GM18505 (cell line): ENCODE results near the gene ZNF492.
"Not testable (repeated sequence)": the region's sequence is repeated elsewhere in the genome, so short reads cannot be mapped to it uniquely, and the experiment has no call there.

Experiments
- ATAC-seq: cut with Tn5 transposase; IDR thresholded peaks from one replicate; pipeline ENCODE4 v1.9.1; 2021; ENCODE audit not compliant: unreplicated experiment
- POLR2A ChIP-seq: IDR thresholded peaks from 4 replicates; pipeline ENCODE4 v1.6.1; 2011; ENCODE audit warnings: borderline replicate concordance; ENCODE audit not compliant: insufficient read depth, insufficient read length; ENCODE audit errors: extremely low read depth

ZNF492 gene

DNA sequence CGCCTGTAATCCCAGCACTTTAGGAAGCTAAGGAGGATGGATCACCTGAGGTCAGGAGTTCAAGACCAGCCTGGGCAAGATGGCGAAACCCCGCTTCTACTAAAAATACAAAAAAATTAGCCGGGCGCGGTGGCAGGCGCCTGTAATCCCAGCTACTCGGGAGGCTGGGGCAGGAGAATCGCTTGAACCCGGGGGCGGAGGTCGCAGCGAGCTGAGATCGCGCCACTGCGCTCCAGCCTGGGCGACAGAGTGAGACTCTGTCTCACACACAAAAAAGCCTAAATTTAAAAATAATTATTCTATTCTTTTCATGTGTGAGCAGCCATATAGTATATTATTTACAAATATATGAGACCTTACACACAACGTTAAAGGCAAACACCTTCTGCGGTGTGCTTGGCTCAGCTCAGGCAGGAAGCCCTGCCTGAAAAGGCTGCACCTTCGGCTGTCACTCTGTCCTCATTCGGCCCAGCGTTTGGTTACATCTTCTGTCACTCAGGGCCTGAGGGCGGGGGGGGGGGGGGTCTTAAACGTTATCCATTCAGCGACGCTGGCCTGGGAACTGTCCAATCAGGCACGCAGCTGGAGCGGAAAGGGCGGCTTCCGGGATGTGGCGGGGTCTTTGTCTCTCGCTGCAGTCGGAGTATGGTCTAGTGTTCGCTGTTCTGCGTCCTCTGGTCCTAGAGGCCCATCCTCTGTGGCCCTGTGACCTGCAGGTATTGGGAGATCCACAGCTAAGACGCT is at the start of gene ZNF492:
ZNF492 (plus strand) TSS at position 619 of the 744 bp plus-strand sequence. CDS start 19,076 bp downstream, outside the sequence.
- ATAC-seq, result not testable (repeated sequence)

DNA sequence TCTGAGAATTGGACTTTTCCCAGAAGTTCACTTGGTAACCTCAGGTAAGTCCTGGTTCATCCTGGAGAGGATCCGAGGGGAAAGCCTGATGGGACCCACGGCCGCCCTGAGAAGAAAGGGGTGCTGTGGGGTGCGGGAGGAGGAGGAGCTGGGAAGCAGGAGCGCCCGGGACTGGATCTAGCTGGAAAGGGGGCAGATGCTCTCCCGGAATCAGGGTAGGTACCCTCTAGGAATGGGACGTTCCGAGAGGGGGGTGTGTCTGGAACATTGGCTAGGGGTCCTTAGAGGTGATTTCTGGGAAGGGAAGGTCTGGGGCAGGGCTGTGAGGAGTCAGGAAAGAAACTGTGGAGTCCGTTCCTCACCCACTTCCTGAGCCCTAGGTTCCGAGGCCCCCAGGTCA is 38.7 kb upstream of the ZNF492 start:
- no peak for ATAC-seq
- no peak for TF ChIP-seq POLR2A

DNA sequence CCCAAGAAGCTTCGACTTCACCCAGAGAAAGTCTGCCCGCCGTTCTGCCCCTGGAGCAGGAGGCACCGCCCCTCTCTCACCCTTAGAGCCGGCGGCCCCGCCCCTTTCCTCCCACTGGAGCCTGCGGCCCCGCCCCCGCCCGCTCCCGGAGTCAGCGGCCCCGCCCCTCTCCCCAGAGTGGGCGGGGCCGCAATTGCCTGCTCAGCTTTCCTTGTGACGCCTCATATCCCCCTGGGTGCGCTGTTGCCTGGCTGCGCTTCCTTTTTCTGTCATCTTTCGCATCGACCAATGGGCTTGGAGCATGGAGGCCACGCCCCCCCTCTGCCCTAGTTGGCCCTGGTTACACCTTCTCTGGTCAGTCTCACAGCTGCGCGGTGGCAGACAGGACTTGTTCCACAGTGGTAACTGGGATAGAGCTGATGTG is 38.2 kb upstream of the ZNF492 start:
- ATAC-seq, result no peak

DNA sequence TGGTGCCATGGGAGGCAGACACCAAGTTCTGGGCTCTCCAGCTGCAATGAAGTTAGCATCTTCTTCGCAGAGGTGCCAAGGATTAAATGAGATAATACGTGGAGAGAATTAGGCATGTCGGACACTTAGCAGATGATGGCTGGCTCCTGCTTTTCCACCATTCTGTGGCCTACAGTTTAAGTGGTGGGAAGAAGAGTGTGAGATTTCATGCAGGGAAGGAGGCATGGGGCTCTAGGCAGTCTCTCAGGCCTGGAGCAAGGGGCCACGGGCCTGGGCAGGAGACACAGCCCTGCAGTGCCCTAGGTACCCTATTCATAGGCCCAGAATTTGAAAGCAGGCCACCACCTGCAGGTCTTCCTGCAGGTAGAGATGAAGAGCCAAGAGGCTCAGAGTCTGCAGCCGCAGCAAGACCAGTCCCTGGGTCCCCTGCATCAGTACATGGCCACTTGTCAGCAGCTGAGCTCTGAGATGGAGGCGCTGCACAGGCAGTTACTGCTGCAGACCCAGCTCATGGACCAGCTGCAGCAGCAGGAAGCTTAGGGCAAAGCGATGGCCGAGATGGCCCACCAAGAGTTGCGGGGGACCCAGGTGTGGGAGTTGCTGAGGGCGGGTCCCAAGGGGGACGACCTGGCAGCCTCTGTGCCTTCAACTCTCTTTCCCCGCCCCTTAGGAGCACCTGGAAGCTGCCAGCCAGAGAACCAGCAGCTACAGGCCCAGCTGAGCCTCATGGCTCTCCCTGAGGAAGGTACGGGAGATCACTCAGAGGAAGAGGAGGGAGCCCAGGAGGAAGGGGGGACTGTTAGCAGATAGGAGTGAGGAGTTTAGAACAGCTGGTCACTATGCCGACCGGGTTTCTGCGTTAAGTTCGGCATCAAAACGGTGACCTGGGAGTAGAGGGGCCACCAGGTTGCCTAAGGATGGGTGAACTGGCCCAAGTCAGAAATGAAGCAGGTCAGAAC is 33.2 kb upstream of the ZNF492 start:
- no peak for TF ChIP-seq POLR2A
- ATAC-seq, result no peak

More for the DNA sequence above, 38.2 kb upstream of the ZNF492 start:
- TF ChIP-seq POLR2A, result no peak

DNA sequence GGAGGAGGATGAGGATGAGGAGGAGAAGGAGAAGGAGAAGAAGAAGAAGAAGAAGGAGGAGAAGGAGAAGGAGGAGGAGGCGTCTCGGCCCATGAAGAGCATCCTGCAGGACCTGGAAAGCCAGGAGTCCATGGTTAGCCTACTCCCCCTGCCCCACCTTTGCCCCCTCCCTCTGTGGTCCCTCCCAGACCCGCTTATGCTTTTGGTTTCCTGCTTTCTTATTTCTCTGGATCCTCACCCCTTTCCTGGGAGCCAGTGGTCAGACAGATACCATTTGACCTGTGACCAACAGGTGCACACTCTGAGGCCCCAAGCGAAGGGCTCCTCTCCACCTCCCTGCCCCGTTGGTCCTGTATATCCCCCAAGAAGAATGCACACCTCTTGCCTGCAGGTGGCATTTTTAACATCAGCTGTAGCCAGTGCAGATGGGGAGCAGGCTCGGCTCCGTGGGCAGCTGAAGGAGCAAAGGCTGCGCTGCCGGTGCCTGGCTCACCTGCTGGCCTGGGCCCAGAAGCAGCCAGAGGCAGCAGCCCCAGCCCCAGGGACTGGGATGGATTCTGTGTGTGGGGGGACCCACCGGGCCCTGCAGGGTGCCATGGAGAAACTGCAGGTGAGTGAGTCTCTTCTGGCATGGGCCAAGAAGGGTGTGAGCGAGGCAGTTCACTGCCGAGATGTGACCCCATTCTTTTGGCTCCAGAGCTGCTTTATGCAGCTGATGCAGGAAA is 32.1 kb upstream of the ZNF492 start:
- ATAC-seq, result no peak
- no peak for TF ChIP-seq POLR2A

DNA sequence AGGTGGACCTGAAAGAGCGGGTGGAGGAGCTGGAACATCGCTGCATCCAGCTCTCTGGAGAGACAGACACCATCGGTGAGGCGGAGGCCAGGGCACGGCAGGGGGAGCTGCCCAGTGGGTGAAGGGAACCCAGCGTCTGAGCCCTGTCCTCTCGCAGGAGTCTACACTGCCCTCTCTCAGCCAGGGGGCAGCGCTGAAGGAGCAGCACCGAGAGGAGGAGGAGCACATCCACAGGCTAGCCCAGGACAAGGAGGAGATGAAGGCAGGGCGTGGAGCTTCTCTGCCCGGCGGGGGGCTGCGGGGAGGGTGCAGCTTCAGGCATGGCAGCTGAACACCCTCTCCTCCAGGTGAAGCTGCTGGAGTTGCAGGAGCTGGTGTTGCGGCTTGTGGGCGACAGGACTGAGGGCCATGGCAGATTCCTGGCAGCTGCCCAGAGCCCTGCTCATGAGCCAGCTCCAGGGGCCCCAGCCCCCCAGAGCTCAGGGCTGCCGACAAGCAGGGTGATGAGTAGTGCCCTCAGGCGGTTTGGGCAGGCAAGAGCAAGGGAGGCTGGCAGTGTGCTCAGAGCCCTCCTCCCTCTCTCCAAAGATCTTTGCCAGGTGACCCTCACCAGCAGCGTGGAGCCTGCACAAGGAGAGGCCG is 31.4 kb upstream of the ZNF492 start:
- ATAC-seq, result no peak
- TF ChIP-seq POLR2A, result no peak

DNA sequence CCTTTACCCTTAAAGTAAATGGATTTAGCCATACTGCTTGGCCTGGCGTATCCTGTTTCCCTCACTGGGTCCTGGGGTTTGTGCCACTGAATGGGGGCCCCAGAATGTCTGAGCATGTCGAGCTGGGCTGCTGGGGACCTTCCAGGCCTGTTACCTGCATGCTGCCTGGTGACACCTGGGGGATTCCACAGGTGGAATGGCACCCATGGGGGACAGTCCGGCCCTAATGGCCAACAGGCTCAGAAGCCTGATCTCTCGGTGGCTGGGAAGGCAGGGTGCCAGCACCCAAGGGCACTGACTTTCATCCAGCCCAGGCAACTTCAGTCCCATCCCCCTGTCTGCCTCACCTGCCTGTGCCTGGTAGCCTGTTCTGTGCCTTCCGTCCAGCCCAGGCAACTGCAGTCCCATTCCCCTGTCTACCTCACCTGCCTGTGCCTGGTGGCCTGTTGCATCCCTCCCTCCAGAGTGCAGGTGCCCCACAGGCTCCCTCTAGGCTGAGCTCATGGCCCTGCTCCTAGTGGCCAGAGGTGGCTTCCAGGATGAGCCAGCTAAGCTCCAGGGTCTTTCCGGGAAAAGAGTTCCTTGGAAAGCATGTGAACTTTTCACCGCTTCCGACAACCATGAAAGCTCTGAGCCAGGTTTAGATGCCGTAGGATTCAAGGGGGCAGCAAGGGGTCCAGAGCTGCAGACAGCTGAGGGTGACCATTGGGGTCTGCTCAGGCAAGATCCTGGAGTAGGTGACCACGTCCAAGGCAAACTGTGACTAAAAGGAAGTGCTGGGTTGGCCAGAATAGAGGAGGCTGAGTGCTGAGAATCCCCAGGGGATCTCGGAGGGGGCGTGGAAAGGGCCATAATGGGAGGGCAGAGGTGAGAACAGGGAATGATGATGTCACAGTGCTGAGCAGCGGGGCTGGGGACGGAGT is 30.3 kb upstream of the ZNF492 start:
- no peak for ATAC-seq
- no peak for TF ChIP-seq POLR2A

DNA sequence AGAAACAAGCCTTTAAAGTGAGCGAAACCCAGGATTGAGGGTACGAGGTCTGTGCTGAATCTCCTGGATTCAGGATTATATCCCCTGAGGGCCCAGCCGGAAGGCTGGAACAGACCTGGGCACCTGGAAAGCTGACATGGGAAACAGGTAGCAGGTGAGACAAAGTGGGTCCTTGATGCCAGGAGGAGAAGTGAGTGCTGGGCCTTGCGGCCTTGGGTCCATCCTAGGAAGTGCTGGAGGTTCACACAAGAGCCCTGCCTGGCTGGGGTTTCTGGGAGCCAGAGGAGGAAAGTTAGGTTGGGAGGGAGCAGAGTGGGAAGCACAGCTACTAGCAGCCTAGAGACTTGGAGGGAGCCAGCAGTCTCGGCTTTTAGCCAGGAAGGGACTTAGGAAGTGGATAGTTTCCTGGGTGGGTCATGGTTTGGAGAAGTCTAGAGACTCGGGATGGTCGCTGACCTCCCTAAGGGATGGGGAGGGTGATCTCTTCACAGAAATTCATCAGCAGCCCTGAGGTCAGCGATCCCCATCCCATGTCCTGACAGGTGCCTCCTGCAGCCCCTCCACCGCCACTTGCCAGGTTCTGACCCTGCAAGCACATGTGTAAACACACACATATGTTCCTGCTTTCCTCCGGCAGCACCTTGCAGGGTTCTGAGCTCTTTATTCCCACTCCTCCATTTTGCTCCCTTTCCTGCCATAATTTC is 29.4 kb upstream of the ZNF492 start:
- no peak for TF ChIP-seq POLR2A
- ATAC-seq, result no peak

DNA sequence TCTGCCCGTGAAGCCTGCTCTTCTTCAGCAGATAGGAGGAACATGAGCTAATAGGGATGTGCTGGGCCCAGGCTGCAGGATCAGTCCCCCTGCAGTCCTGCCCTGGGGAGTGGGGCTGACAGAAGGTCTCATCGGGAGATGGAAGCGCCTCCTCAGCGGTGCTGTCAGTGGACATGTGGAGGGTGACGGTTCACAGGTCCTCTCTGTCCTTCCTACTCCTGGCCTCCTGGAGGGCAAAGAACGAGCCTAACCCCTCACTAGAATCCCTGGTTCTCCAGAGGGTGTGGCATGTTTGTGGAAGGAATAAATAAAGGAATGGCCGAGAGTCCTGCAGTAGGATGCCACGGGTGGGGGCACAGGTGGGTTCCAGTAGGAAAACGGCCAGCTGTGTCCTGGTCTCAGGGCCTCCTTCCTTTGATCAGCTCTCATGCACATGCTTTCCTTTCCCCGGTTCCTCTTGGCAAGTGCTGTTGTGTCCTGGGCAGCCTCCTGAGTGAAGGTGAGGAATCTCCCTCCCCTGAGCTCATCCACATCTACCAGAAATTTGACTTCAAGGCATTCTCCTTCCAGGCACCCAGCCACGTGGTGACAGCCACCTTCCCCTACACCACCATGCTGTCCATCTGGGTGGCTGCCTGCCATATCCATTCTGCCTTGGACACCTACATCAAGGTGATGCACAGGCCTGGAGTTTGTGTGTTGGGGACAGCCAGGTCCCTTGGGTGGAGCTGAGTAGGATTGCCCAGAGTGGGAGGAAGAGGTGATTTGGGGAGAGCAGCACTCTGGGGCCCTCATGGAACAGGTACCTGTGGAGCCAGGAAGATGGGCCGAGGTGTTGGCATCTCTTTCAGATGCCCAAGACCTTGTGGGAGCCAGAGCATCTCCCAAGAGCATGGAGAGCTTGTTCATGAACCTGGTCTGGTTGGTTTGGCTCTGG is 28.6 kb upstream of the ZNF492 start:
- no peak for TF ChIP-seq POLR2A
- ATAC-seq, result no peak

DNA sequence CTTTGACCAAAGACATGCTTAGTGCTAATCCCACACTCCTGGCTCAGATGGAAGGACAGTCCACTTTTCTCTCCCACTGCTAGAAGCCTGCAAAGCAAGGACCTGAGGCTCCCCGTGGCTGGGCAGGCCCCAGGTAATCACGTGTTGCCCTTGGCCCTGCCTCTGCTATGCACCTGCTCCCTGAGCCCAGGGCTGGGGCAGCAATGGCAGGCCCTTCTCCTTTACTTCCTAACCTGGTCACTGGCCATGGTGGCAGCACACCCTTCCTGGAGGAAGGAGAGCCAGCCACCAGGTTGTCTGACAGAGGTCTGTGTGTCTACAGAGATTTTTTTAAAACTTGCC is 27.9 kb upstream of the ZNF492 start:
- TF ChIP-seq POLR2A, result no peak
- no peak for ATAC-seq
